Measurements from ENCODE around the gene HEBP2.
"Not testable (repeated sequence)": the region's sequence is repeated elsewhere in the genome, so short reads cannot be mapped to it uniquely, and the experiment has no call there.

Gene HEBP2

GRCh38 chr6:138424004-138424904, 20.2 kb downstream of the HEBP2 start:
- DNase-seq, result no peak

DNA sequence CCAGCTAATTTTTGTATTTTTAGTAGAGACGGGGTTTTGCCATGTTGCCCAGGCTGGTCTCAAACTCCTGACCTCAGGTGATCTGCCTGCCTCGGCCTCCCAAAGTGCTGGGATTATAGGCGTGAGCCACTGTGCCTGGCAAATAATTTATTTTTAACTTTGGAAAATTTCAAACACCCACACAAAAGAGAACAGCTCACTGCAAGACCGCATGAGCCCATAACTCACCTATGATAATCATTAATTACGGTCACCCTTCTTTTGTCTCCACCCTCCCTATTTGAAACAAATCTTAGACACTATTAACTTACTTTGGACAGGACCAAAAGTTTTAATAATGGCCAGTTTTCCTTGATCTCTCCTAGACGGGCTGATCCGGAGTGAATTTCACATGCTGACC, 21.2 kb downstream of the HEBP2 start:
- not testable (repeated sequence) for DNase-seq

DNA sequence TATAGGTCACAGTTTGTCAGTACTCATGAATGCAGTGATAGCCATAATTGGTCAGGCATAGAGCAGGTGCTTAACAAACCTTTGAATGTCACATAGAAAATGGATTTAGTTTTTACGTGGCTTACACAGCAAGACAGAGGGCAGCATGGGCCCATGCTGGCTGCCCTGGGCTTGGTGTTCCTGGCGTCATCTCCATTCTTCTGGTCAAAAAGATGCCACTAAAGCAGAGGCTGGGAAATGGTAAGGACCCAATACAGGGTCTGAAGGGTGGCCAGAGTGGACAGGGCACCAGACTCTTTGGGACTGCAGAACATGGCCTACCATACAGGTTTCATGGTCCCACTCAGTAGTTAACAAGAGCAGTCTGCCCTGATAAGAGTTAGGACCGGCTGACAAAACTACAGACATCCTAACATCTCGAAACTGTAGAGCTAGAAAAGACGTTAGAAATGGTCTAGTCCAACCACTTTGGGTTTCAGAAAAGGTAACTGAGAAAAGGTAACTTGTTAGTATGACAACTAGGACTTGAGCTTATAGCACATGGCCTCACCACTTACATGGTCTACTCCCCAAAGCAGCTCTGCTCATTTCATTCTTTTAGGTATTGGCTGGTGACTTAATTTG, 22.6 kb downstream of the HEBP2 start:
- no peak for DNase-seq

- no peak for DNase-seq
These were observed 23.7 kb downstream of the HEBP2 start for GRCh38 chr6:138427701-138428100.

DNA sequence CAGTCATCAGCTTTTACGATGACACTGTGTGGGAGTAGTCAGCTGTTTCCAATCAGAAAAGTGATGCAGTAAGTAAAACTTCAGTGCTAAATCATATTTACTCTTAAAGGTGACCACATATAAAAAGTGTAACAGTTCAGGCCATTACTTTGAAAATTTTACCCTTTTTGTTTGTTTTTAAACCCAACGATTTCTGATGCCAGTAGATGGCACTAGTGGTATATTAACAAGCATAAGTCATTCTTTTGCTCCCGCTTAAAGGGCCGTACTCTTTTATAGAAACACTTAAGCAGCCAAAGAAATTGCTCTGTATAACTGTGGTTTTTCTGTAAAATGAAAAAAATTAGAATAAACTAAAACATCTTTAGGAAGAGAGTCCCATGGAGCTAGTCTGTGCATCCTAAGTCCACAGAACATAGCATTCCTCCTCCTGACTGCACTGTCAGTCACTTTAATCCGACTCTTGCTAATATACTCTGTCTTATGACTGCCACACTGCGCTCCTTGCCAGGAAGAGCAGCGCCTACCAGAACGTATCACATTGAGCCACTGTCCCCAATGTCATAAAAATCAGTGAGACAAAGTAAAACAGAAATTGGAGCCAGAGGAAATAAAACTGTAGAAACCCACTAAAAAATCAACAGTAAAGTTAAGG, 25.0 kb downstream of the HEBP2 start:
- DNase-seq, result peak; percentile 16

DNA sequence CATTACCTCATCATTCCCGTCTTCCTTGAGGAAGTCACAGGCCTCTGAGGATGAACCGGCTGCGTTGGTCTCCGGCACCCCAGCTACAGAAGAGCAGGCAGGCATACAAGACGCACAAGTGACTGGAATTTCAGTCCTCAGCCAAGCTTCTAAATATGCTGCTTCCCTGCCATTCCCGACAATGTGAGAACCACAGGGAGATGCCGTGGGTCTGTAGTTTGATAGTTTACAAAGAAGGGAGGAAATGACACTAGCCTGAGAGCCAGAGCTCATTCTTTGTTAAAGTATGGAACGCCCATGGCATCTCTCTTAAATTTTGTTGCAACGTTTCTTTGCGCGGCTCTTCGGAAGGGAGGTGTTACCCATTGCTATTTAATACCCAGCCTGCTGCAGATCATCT, 25.7 kb downstream of the HEBP2 start:
- DNase-seq, result no peak

GRCh38 chr6:138430361-138431145, 26.5 kb downstream of the HEBP2 start:
- no peak for DNase-seq

- DNase-seq, result no peak
These were observed 27.4 kb downstream of the HEBP2 start for GRCh38 chr6:138431256-138432062.

GRCh38 chr6:138432063-138432356, 28.0 kb downstream of the HEBP2 start:
- DNase-seq, result no peak

DNA sequence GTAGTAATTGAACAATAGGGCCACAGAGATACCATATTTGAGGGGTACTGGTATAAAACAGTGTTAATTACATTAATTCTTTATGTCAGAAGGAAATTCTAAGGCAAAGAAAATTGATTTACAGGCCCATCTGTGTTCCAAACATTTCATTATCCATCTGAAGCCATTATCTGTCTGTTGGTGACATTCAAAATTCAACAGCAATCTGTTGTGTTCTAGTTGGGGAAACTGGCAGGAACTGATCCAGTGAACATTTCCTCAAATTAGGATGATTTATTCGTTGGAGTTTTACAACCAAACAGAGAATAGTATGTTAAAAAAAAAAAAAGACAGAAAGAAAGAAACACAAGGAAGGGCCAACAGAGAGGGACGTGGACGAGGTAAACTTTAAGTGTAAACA, 30.1 kb downstream of the HEBP2 start:
- DNase-seq, result no peak

DNA sequence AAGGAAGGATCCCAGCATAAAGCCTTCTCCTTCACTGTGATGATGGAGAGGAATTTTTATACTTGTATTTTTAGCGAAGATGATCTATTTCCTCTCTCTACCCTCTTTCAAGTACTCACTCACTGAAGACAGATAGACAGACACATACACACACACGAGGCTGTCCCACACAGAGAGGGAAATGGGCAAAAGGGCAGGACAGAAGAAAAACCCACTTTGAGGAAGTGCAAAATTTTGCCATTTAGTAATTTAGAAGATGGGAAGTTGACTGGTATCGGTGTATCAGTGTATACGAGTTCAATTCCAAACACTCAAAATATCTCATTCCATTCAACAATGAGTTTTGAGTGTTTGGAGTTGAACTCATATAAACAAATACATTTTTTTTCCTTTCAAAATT, 30.9 kb downstream of the HEBP2 start:
- no peak for DNase-seq

GRCh38 chr6:138439546-138439945, 35.5 kb downstream of the HEBP2 start:
- DNase-seq, result no peak

DNA sequence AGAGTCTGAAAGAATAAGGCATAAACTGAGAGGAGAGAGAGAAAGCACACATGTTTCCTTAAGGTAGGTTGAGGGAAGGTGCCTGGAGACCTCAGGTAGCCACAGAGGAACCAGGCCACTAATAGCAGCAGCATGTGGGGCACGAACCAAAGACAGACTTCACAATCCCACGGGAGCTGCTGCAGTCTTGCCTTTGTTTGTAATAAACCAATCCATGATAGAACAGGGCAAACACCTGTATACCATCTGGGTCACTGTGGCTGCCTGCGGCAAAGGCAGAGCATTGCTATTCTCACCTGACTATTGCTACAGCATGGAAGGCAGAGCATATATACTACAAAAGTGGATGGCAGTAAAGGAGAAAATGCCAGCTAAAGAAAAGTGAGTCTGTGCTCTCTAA, 36.3 kb downstream of the HEBP2 start:
- no peak for DNase-seq

- DNase-seq, result no peak
These were observed 36.8 kb downstream of the HEBP2 start for GRCh38 chr6:138440758-138441357.

GRCh38 chr6:138441965-138442364, 37.9 kb downstream of the HEBP2 start:
- no peak for DNase-seq

DNA sequence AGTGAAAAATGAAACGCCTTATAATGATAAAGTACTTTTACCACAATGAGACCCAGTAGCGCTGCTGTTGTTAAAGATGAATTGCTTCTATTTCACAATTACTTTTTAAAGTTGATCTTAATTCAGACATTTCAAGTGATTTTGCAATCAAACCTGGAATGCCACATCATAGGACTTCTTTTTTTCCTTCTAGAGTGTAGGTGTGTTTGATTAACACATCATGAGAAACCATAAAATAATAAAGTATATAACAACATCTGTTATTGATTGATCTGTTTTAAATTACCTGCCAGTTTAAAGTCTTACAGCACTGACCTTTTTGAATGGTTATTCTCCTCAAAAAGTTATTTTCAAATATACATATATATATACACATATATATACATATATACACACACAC, 38.6 kb downstream of the HEBP2 start:
- DNase-seq, result no peak

DNA sequence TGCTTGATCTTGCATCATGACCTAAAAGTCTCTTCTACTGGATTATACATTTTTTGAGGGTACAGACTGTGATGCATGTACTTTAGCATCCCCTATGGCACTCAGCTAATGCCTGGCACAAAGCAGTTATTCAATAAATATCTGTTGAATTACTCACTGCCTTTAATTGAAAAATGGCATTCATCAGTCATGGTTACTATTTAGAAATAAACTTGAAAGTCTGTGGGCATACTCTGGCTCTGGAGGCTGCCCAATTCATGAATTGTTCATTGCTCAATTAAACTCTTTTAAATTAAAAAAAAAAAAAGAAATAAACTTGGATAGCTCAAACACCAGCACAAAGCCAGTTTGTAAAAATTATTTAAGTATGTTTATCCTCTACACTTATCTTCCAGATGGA, 40.0 kb downstream of the HEBP2 start:
- DNase-seq, result no peak

DNA sequence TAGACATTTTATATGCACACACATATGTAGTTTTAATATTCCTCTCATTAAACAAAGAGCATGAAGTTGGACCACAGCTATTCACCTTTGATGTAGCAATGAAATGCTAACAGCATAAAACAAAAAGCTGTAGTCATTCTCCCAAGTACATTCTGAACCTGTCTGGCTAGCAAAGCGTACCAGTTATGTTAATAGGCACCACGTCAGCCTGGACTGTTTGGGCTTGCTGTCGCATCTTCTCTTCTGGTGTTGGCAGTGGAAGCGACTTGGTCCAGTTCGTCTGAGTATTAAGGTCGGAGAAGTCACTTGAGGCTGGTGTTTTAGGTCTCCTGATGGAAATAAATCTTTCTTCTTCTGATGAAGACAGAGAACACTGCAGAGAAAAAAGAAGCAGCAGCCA, 42.8 kb downstream of the HEBP2 start:
- no peak for DNase-seq

DNA sequence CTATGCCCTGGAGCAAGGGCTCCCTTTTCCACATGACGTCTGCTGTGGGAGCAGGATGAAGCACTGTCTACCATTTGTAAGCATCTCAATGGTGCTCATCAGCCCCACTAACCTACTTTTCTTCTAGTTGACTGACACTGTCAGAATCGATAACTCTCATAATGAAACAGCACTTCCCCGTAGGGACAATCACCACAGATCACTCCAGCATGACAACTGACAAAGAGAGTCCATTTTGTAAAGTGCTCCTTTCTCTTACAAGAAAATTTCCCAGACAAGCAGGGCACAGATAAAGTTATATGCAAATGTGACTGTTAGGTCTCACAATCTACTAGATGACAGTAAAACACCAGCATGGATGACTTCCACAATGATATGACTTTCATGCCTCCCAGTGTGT, 46.4 kb downstream of the HEBP2 start:
- no peak for DNase-seq

- DNase-seq, result no peak
These were observed 47.0 kb downstream of the HEBP2 start for GRCh38 chr6:138451043-138451442.

GRCh38 chr6:138454981-138455706, 51.1 kb downstream of the HEBP2 start:
- no peak for DNase-seq

All from KG1 (cell line).